ENCODE results near the gene TNKS2. TPM values are rescaled to one million over a fixed set of nuclear protein-coding genes. Genes with fewer than 3 reads are reported as not detected.
A peak's percentile ranks its signal among the peaks of the same experiment; 100 is the strongest.

Gene TNKS2
- total RNA-seq, 1 experiment from 2014 or later, result 25.4 TPM

DNA sequence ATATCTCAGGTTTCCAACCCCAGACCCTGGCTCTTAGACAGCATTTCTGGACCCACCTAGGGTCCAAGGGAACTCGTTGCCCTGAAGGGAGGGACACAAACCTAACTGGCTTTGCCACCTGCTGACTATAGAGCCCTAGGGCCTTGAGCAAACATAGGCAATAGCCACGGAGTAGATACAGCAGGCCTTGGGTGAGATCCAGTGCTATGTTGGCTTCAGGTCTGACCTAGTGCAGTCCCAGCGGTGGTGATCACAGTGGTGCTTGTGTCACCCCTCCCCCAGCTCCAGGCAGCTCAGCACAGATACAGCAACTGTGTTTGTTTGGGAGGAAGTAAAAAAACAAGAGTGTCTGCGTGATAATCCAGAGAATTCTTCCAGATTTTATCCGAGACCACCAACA is 9.7 kb upstream of the TNKS2 start:
- CTCF ChIA-PET, result no interaction called here
- Histone ChIP-seq H3K27me3 (ENCODE audit: insufficient read depth, low read depth) (no peaks in the 10 kb centered on the region), H3K9me2 (ENCODE audit: insufficient read depth) (no peaks in the 10 kb centered on the region), H3K27ac (no peak overlapping the region), H4K20me1 (ENCODE audit: insufficient read depth) (no peaks in the 10 kb centered on the region), H3K4me3 (no peak overlapping the region), H3K4me1 (replicated peaks; ENCODE audit: insufficient read depth) (peaks cover 17% of the 10 kb centered on the region), H3K4me2 (peak overlapping the region; percentile 26; the same call in 1 of the 2 replicates), H3K9me3 (ENCODE audit: insufficient read depth, low read depth) (no peaks in the 10 kb centered on the region), H2AFZ (peak overlapping the region; percentile 39; the same call in 1 of the 2 replicates), H3K79me2 (ENCODE audit: low read depth) (no peaks in the 10 kb centered on the region), H3F3A (ENCODE audit: insufficient read depth, low read depth) (no peaks in the 10 kb centered on the region; the same call in 1 of the 2 replicates), H3K36me3 (ENCODE audit: low read depth) (no peaks in the 10 kb centered on the region)
- POLR2A ChIA-PET (ENCODE audit: unreplicated experiment), result no interaction called here
- DNase-seq, result no peak
- TF ChIP-seq, protein P1, sequence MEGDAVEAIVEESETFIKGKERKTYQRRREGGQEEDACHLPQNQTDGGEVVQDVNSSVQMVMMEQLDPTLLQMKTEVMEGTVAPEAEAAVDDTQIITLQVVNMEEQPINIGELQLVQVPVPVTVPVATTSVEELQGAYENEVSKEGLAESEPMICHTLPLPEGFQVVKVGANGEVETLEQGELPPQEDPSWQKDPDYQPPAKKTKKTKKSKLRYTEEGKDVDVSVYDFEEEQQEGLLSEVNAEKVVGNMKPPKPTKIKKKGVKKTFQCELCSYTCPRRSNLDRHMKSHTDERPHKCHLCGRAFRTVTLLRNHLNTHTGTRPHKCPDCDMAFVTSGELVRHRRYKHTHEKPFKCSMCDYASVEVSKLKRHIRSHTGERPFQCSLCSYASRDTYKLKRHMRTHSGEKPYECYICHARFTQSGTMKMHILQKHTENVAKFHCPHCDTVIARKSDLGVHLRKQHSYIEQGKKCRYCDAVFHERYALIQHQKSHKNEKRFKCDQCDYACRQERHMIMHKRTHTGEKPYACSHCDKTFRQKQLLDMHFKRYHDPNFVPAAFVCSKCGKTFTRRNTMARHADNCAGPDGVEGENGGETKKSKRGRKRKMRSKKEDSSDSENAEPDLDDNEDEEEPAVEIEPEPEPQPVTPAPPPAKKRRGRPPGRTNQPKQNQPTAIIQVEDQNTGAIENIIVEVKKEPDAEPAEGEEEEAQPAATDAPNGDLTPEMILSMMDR (conservative IDR thresholded peaks at IDR 0.05), result no peak
- no peak for TF ChIP-seq EZH2 (IDR thresholded peaks at IDR 0.05; ENCODE audit: low read depth)
- intact Hi-C loops (cut with micrococcal nuclease; ENCODE audit: unreplicated experiment), result no loop called here
- no TSS peak for BruUV-seq (replicated peaks)

DNA sequence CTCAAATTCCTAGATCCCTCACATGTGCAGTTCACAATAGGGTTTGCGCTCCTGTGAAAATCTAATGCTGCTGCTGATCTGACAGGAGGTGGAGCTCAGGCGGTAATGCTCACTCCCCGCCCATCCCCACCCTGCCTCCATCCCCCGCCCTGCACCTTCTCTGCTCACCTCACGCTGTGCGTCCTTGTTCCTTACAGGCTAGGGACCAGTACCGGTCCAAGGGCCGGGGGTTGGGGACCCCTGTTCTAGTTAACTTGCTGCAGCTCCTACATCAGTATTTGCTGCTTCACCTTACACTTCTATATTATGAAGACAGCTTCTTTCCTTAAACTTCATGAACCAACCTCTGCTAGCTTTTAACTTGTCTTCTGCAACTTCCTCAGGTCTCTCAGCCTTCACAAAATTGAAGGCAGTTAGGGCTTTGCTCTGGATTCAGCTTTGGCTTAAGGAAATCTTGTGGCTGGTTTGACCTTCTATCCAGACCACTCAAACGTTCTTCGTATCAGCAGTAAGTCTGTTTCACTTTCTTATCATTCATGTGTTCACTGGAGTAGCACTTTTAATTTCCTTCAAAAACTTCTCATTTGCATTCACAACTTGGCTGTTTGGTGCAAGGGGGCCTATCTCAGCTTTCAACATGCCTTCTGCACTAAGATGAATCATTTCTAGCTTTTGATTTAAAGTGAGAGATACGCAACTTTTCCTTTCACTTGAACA is 1.7 kb upstream of the TNKS2 start:
- Histone ChIP-seq H3K9me3 (ENCODE audit: insufficient read depth, low read depth) (no peaks in the 10 kb centered on the region), H3K4me3 (peak overlapping the region; percentile 96; the same call in 1 of the 2 replicates), H3K36me3 (ENCODE audit: low read depth) (peaks cover under 1% of the 10 kb centered on the region; the same call in 1 of the 2 replicates), H3K9me2 (ENCODE audit: insufficient read depth) (no peaks in the 10 kb centered on the region), H4K20me1 (ENCODE audit: insufficient read depth) (peaks cover 9% of the 10 kb centered on the region; the same call in 1 of the 2 replicates), H3F3A (ENCODE audit: insufficient read depth, low read depth) (peaks cover 20% of the 10 kb centered on the region), H2AFZ (peak overlapping the region; percentile 73), H3K27me3 (ENCODE audit: insufficient read depth, low read depth) (no peaks in the 10 kb centered on the region), H3K4me1 (replicated peaks; ENCODE audit: insufficient read depth) (peaks cover 37% of the 10 kb centered on the region), H3K79me2 (ENCODE audit: low read depth) (peaks cover 39% of the 10 kb centered on the region), H3K27ac (peak overlapping the region; percentile 83), H3K4me2 (peak overlapping the region; percentile 99)
- peak in 1 of 2 experiments; percentile 14 for DNase-seq
- ChIA-PET POLR2A (ENCODE audit: unreplicated experiment) (interaction anchor here (0.7 kb wide), 1 partner anchor 17 kb away, joined by 4 read pairs; no protein-coding TSS in a partner anchor), CTCF (no interaction called here)
- no TSS peak for BruUV-seq (replicated peaks)
- TF ChIP-seq, protein P1 (conservative IDR thresholded peaks at IDR 0.05), result no peak
- no peak for TF ChIP-seq EZH2 (IDR thresholded peaks at IDR 0.05; ENCODE audit: low read depth)
- intact Hi-C loops (cut with micrococcal nuclease; ENCODE audit: unreplicated experiment), result no loop called here

DNA sequence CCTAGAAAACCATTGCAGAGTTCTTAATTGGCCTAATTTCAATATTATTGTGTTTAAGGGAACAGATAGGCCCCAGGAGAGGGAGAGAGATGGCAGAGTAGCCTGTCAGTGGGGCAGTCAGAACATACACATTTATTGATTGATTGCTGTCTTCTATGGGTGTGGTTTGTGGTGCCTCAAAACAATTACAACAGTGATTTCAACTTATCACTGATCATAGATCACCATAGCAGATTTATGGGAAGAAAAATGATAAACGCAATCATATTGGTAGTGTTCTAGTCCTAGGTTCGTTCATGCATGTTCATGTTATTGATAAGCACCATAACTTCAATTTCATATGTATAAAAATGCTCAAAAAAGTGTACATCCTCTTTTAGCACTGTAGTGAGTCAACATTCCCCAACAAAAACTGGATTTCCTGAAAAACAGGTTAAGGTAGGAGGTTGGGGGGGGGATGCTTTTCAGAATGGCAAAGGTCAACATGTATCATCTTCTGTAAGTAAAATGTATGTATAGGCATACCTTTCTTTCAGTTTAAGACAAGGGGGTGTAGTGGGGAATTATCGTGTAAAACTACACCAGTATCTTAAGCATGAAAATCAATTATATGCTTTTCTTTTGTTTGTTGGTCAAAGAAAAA is 1.1 kb upstream of the TNKS2 start:
- intact Hi-C loops (cut with micrococcal nuclease; ENCODE audit: unreplicated experiment), result no loop called here
- Histone ChIP-seq H3K27me3 (ENCODE audit: insufficient read depth, low read depth) (no peaks in the 10 kb centered on the region), H3K79me2 (ENCODE audit: low read depth) (peaks cover 46% of the 10 kb centered on the region), H3K27ac (peak overlapping the region; percentile 83), H3K9me2 (ENCODE audit: insufficient read depth) (no peaks in the 10 kb centered on the region), H3F3A (ENCODE audit: insufficient read depth, low read depth) (peaks cover 20% of the 10 kb centered on the region), H3K4me1 (replicated peaks; ENCODE audit: insufficient read depth) (peaks cover 37% of the 10 kb centered on the region), H2AFZ (peak overlapping the region; percentile 90), H4K20me1 (ENCODE audit: insufficient read depth) (peaks cover 9% of the 10 kb centered on the region; the same call in 1 of the 2 replicates), H3K4me2 (peak overlapping the region; percentile 99), H3K36me3 (ENCODE audit: low read depth) (peaks cover 4% of the 10 kb centered on the region; the same call in 1 of the 2 replicates), H3K9me3 (ENCODE audit: insufficient read depth, low read depth) (no peaks in the 10 kb centered on the region), H3K4me3 (peak overlapping the region; percentile 96)
- TF ChIP-seq, protein P1 (conservative IDR thresholded peaks at IDR 0.05), result no peak
- TF ChIP-seq EZH2 (IDR thresholded peaks at IDR 0.05; ENCODE audit: low read depth), result no peak
- peak in 1 of 2 experiments; percentile 81 for DNase-seq
- BruUV-seq (replicated peaks), result no TSS peak
- CTCF ChIA-PET, result no interaction called here
- POLR2A ChIA-PET (ENCODE audit: unreplicated experiment), result no interaction called here
